ENCODE measurements around the gene PIK3CA.

DNA sequence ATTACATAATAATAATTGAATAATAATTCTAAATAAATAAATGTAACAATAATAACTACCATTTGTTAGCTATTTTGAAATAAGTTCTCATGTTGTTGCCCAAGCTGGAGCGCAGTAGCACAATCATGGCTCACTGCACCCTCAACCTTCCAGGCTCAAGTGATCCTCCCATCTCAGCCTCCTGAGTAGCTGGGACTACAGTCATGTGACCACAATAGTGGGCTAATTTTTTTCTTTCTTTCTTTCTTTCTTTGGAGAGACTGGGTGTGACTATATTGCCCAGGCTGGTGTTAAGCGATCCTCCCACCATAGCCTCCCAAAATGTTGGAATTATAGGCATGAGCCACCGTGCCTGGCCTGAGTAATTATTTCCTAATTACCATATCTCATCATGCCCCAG is 133.7 kb downstream of the PIK3CA start:
- no peak for TF ChIP-seq FOXM1 (IDR thresholded peaks at IDR 0.05; ENCODE audit: borderline replicate concordance)
- no peak for TF ChIP-seq ELF4 (IDR thresholded peaks at IDR 0.05)
- no peak for TF ChIP-seq TARDBP (IDR thresholded peaks at IDR 0.05)
- no peak for TF ChIP-seq ARNT (IDR thresholded peaks at IDR 0.05)
- no peak for TF ChIP-seq FOXA1 (IDR thresholded peaks at IDR 0.05)

All from HEK293T (cell line).